DND-41 (cell line): ENCODE results near the gene RBM47.

Experiments used
- EZH2 ChIP-seq: IDR thresholded peaks from 3 replicates; pipeline ENCODE4 v1.6.1; 2012; ENCODE audit warnings: borderline replicate concordance, low read depth, mild to moderate bottlenecking, moderate library complexity, low read length, inconsistent platforms; ENCODE audit not compliant: severe bottlenecking
- TF ChIP-seq, protein P1 (sequence below): IDR thresholded peaks from 2 replicates; pipeline ENCODE4 v1.5.1; 2012; ENCODE audit warnings: borderline replicate concordance, low read length, moderate library complexity, mild to moderate bottlenecking; ENCODE audit not compliant: poor library complexity, severe bottlenecking; ENCODE audit errors: extremely low read depth

DNA sequence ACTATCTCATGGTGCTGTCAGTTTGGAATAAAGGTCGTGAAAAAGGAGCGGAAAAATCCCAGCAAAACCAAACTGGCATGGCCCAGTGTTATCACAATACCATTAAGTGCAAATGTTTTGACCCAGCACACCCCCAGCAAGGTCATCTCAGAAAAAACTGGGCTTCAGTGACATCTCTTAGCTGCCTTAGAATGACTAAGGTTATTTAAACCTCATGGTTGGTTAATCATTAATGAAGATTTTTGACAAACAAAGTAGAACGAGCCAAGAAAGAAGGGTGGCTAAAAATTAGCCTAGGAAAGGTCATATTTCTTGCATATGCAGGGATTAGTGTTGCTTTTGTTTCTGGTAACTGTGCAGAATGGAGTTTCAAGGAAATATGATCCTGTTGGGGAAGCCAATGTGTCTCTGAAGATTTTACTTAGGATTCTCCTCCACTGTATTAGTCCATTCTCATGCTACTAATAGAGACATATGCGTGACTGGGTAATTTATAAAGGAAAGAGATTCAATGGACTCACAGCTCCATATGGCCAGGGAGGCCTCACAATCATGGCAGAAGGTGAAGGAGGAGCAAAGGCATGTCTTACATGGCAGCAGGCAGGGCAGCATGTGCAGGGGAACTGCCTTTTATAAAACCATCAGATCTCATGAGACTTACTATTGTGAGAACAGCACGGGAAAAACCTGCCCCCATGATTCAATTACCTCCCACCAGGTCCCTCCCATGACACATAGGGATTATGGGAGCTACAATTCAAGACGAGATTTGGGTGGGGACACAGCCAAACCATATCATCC is 211.0 kb downstream of the RBM47 start:
- TF ChIP-seq, protein P1, sequence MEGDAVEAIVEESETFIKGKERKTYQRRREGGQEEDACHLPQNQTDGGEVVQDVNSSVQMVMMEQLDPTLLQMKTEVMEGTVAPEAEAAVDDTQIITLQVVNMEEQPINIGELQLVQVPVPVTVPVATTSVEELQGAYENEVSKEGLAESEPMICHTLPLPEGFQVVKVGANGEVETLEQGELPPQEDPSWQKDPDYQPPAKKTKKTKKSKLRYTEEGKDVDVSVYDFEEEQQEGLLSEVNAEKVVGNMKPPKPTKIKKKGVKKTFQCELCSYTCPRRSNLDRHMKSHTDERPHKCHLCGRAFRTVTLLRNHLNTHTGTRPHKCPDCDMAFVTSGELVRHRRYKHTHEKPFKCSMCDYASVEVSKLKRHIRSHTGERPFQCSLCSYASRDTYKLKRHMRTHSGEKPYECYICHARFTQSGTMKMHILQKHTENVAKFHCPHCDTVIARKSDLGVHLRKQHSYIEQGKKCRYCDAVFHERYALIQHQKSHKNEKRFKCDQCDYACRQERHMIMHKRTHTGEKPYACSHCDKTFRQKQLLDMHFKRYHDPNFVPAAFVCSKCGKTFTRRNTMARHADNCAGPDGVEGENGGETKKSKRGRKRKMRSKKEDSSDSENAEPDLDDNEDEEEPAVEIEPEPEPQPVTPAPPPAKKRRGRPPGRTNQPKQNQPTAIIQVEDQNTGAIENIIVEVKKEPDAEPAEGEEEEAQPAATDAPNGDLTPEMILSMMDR: no peak
- no peak for TF ChIP-seq EZH2
